GM19463 (cell line): ENCODE data around the gene CD300C.
A peak's percentile ranks its signal among the peaks of the same experiment; 100 is the strongest.
"Not testable (repeated sequence)": the region's sequence is repeated elsewhere in the genome, so short reads cannot be mapped to it uniquely, and the experiment has no call there.

Experiments used
- ATAC-seq: cut with Tn5 transposase; IDR thresholded peaks from one replicate; pipeline ENCODE4 v1.9.1; 2021; ENCODE audit warnings: mild to moderate bottlenecking, moderate library complexity; ENCODE audit not compliant: unreplicated experiment

The CD300C gene

GRCh38 chr17:74536890-74537289, 9.0 kb downstream of the CD300C start:
- no peak for ATAC-seq

- no peak for ATAC-seq
These were observed 13.8 kb downstream of the CD300C start for GRCh38 chr17:74532115-74532514.

- no peak for ATAC-seq
These were observed 14.6 kb downstream of the CD300C start, which contains the start of gene CD300LB for GRCh38 chr17:74531231-74531761. CD300LB (minus strand) TSS chr17:74531475; CDS start chr17:74531350, 125 bp downstream.

GRCh38 chr17:74530831-74531150, 15.1 kb downstream of the CD300C start:
- no peak for ATAC-seq

- ATAC-seq: no peak
These were observed 16.7 kb downstream of the CD300C start for GRCh38 chr17:74529243-74529642.

GRCh38 chr17:74528491-74529199, 17.3 kb downstream of the CD300C start:
- ATAC-seq: peak; percentile 84

- ATAC-seq: no peak
These were observed 18.2 kb downstream of the CD300C start for GRCh38 chr17:74527756-74528155.

GRCh38 chr17:74527081-74527480, 18.8 kb downstream of the CD300C start:
- ATAC-seq: no peak

- no peak for ATAC-seq
These were observed 19.2 kb downstream of the CD300C start for GRCh38 chr17:74526681-74527080.

GRCh38 chr17:74525781-74526288, 20.1 kb downstream of the CD300C start:
- no peak for ATAC-seq

GRCh38 chr17:74525465-74525725, 20.5 kb downstream of the CD300C start:
- ATAC-seq: no peak

GRCh38 chr17:74524653-74525464, 21.1 kb downstream of the CD300C start:
- ATAC-seq: no peak

GRCh38 chr17:74523308-74523707, 22.6 kb downstream of the CD300C start:
- no peak for ATAC-seq

GRCh38 chr17:74522381-74523105, 23.4 kb downstream of the CD300C start:
- ATAC-seq: no peak

- no peak for ATAC-seq
These were observed 24.2 kb downstream of the CD300C start for GRCh38 chr17:74521701-74522201.

GRCh38 chr17:74520790-74521480, 25.0 kb downstream of the CD300C start:
- ATAC-seq: no peak

- ATAC-seq: no peak
These were observed 25.9 kb downstream of the CD300C start for GRCh38 chr17:74520016-74520434.

- not testable (repeated sequence) for ATAC-seq
These were observed 27.4 kb downstream of the CD300C start for GRCh38 chr17:74518413-74518981.

- no peak for ATAC-seq
These were observed 29.2 kb downstream of the CD300C start for GRCh38 chr17:74516561-74517328.
